Measurements from ENCODE around the gene OBP2B. TPM values are rescaled to one million over a fixed set of nuclear protein-coding genes. Genes with fewer than 3 reads are reported as not detected.
"Not testable (repeated sequence)": the region's sequence is repeated elsewhere in the genome, so short reads cannot be mapped to it uniquely, and the experiment has no call there.

OBP2B gene
- polyA plus RNA-seq, 1 donor from 2014 or later, result not detected

DNA sequence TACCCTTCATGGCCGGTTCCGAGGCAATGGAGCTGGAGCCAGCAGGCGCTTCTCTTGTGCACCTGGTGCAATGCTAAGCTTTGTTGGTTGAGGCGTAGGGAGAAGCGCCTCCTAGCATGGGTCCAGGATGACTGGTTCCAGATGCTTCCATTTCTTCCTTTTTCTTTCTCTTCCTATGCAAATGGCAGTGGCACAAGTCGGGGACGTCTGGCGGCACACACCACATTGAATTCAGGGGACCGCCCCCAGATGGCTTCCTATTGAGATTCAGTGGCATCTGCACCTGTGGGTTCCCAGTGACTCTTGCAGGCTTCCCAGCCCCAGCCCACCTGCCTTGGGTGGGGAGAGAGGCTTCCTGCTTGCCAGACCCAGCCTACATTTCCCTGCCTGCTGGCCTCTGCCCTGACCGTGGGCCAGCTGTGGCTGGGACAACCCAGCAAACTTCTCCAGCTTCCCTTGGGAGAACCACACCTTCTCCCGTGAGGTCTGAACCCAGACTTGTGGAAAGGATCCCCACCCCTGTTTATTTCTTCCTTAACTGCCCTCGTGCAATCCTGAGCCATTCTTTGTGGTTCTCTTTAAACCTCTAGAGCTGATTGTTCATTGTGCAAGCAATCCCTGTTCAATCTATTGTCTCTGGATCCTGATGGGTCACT lies 8.4 kb upstream of the OBP2B start:
- H3K4me1 Mint-ChIP-seq, H3K36me3 Mint-ChIP-seq: not testable (repeated sequence)
- Mint-ChIP-seq H3K9me3 (peaks cover 0 to 17% (median 11%) of the 10 kb centered on the region in 3 donors), H3K27me3 (peaks cover 34% of the 10 kb centered on the region), H3K4me3 (peak overlapping the region in 1 of 4 donors; percentile 63), H3K27ac (peak overlapping the region in 1 of 3 donors; percentile 29)

DNA sequence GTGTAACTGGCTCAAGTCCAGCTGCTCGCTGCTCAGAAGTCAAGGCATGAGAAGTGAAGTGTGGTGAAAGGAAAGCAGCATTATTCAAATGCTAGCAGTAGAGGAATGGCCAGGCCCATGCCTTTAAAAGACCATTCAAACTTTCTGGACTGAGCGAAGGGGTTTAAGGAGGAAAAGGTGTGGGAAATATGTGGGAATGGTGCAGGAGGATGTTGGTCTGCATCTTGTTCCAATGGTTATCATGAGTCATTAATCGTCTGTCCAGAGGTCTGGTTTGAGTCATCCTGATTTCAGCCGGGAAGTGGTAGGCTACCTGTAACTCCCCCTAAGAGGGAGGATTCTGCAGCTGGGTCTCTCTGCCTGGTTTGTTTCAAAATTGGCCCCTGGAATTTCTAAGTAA lies 5.2 kb upstream of the OBP2B start:
- not testable (repeated sequence) for H3K4me3 Mint-ChIP-seq, H3K36me3 Mint-ChIP-seq, H3K27ac Mint-ChIP-seq, H3K4me1 Mint-ChIP-seq
- peaks cover 19% of the 10 kb centered on the region for H3K27me3 Mint-ChIP-seq
- H3K9me3 Mint-ChIP-seq, result peaks cover 0 to 14% (median 11%) of the 10 kb centered on the region in 3 donors

DNA sequence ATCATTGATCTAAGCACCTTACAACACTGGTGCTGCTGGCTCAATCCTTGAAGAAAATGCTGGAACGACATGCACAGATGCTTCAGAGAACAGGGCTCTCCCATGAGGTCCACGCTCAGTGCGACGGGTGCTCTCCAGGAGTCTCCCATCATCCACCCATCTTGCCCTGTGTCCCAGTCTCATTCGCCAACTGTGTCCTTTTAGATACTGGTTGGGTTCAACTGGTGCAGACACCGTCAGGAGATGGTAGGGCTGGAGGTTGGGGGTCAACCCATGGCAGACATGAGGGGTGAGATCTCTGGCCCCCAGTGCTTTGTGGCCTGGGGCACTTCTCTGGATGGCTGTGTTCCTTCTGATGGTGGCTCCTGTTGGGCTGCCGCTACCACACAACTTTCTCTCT lies 1.6 kb upstream of the OBP2B start:
- Mint-ChIP-seq H3K4me1 (no peaks in the 10 kb centered on the region), H3K27me3 (peaks cover 7% of the 10 kb centered on the region), H3K4me3 (no peak overlapping the region), H3K36me3 (peaks cover 2% of the 10 kb centered on the region), H3K9me3 (peaks cover 0 to 10% (median 9%) of the 10 kb centered on the region in 3 donors), H3K27ac (no peak overlapping the region)

DNA sequence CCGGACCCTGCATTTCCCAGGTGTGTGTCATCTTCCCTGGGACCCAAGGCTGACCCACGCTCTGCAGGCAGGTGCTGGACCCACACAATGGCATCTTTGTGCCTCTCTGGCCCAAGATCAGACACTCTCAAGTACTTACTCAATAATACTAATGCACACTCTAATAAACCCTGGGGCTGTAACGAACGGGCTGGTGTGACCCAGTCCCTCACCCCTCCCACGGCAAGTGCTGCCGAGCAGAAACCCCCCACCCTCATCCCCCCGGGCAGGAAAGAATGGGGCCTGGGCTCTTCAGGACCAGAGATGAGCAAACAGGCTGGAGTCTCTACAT lies 1.1 kb upstream of the OBP2B start:
- peaks cover 4% of the 10 kb centered on the region for H3K27me3 Mint-ChIP-seq
- no peaks in the 10 kb centered on the region for H3K4me1 Mint-ChIP-seq
- H3K36me3 Mint-ChIP-seq, result peaks cover 2% of the 10 kb centered on the region
- no peak overlapping the region for H3K4me3 Mint-ChIP-seq
- H3K27ac Mint-ChIP-seq, result no peak overlapping the region
- H3K9me3 Mint-ChIP-seq, result peaks cover 0 to 7% (median 6%) of the 10 kb centered on the region in 3 donors

DNA sequence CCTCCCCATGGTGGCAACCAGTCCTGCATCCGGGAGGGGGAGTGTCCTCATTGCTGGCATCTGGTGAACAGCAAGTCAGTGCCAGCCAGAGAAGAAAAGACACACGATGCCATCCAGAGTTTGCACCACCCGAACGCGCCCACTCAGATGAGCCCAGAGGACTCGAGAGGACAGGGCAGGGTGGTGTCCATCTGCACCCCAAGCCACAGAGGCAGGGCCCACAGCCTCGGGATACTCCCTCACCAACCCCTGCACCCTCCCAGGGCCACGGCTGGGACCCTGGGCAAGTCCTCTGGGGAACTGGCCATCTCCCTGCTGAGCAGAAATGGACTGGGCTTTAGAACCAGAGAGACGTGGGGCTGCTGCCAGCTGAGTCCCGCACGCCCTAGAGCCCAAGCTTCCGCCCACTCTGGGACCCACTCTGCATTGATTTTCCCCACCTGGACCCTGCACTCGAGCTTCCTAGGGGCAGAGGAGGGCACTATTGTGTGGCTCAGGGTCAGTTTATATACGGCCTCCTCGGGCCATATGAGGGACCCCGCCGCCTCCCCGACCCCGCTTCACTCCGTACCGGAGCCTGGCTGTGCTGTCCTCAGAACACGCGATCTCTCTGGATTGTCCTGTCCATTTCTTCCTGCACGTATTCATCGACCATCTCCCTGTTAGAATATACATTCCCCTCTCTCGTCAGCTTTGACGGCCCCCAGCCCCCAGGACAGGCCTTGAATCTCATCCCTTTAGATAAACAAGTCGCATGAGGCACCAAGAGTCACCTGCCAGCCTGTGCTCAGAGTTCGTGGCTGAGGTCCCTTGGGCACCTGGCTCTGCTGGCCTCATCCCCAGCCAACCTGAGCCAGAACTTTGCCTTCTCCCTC lies 514 bp upstream of the OBP2B start:
- H3K9me3 Mint-ChIP-seq, H3K36me3 Mint-ChIP-seq, H3K27me3 Mint-ChIP-seq, H3K4me1 Mint-ChIP-seq, H3K4me3 Mint-ChIP-seq, H3K27ac Mint-ChIP-seq: not testable (repeated sequence)

DNA sequence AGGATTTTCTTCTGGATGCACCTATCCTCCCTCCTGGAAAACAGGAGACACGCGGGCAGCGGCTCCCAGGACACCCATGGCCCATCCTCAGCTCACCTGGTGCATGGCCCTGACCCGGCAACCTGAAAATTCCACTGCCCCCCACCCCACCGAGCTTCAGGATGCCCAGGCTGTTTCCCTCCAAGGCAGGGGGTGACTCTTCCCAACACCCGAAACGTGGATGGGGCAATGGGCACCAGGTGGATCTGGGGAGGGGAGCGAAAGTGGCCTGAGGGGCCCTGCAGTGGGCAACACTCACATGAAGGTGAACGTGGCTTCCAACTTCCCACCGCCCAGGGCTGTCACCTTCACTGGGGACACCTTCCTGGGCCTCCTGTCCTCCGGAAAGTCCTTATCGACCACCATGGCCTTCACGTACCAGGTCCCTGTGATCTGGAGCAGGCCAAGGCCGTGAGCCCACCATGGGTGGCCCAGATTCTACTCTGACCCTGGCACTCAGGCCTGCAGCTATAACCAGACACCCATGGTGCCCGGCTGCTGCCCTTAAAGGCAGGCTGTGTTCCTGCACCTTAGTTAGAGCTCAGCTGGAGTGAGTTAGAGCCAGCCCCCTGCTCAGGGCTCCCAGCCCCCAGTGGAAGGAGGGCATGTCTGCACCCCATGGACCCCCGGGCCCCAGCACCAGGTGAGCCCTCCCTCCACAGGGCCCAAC lies 725 bp downstream of the OBP2B start:
- peak overlapping the region in 1 of 4 donors; percentile 72 for H3K4me3 Mint-ChIP-seq
- H3K9me3 Mint-ChIP-seq, H3K27me3 Mint-ChIP-seq, H3K4me1 Mint-ChIP-seq, H3K27ac Mint-ChIP-seq, H3K36me3 Mint-ChIP-seq: not testable (repeated sequence)

DNA sequence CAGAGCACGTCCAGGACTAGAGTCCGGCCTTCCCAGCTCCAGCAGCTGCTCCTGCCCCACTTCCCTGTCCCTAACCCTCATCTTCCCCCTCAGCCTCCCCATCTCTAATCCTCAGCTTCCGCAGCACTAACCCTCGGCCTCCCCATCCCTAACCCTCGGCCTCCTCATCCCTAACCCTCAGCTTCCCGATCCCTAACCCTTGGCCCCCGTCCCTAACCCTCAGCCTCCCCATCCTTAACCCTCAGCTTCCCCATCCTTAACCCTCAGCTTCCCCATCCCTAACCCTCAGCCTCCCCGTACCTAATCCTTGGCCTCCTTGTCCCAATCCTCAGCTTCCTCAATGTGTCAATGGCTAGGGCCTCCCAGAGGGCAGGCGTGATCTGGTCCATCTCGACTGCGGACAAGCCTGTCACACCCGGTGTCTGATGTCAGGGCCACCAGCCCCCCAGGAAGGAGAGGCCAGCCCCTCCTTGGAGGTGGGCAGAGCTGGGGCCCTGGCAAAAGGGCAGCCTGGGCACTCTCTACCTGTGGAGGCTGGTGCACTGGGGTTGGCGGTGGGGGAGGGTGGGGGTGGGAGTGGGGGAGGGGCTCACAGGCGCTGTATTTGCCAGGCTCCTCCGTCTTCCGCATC lies 1.4 kb downstream of the OBP2B start:
- H3K9me3 Mint-ChIP-seq, result no peaks in the 10 kb centered on the region
- no peaks in the 10 kb centered on the region for H3K4me1 Mint-ChIP-seq
- no peak overlapping the region for H3K4me3 Mint-ChIP-seq
- H3K27ac Mint-ChIP-seq, result no peak overlapping the region
- H3K36me3 Mint-ChIP-seq, result peaks cover 2% of the 10 kb centered on the region
- peaks cover 11% of the 10 kb centered on the region for H3K27me3 Mint-ChIP-seq

DNA sequence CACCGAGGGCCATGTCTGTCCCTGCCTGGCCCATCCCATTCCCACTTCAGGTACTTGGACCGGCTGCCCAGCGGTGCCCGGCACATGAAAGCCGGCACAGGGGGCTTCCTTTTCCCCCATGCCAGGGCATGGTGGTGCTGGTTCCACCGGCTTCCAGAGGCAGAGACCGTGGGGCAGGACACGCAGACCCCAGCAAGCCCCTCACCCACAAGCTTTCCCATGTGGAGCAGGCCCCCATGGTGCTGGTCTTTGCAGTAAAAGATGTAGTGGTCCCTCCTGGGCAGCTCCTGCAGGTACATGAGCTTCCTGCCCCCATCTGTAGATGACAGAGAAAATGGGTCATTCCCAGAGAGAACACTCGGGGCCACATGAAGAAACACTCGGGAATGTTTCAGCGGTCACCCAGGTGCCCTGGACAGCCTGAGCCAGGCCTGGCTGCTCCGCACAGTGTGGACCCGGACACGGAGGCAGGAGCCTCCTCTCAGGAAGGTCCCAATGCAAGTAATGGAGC lies 2.0 kb downstream of the OBP2B start:
- peaks cover 2% of the 10 kb centered on the region for H3K36me3 Mint-ChIP-seq
- no peaks in the 10 kb centered on the region for H3K9me3 Mint-ChIP-seq
- H3K27ac Mint-ChIP-seq, result no peak overlapping the region
- no peak overlapping the region for H3K4me3 Mint-ChIP-seq
- H3K27me3 Mint-ChIP-seq, result peaks cover 11% of the 10 kb centered on the region
- no peaks in the 10 kb centered on the region for H3K4me1 Mint-ChIP-seq

DNA sequence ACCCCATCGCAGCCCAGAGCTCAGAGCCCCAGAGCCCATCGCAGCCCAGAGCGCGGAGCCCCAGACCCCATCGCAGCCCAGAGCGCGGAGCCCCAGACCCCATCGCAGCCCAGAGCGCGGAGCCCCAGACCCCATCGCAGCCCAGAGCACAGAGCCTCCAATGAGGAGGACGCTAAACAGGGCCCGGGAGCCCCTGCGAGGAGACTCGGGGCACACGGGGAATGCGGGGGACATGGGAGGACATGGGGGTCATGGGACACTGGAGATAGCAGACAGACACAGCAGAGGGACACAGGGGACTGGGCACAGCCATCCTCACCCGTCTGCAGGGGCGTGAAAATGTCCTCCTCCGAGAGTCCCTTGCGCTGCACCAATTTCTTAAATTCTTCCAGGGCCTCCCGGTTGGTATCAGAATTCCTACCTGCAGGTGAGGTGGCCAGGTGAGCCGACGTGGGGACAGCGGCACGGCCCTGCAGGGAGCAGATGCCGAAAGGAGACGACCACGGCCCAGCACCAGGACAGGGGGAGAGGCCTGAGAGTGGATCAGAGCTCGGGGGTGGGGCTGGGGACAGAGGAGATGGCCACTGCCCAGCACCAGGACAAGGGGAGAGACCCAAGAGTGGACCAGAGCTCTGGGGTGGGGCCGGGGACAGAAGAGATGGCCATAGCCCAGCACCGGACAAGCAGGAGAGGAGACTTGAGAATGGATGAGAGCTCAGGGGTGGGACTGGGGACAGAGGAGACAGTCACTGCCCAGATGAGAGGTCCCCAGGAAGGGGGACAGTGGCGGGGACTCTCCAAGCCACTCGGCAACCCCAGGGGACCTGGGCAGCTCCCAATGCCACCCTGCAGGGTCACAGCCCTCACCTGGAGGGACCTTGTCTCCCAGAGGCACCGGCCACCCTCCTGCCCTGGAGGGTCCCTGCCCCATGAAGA lies 2.8 kb downstream of the OBP2B start:
- H3K4me3 Mint-ChIP-seq, result no peak overlapping the region
- no peak overlapping the region for H3K27ac Mint-ChIP-seq

DNA sequence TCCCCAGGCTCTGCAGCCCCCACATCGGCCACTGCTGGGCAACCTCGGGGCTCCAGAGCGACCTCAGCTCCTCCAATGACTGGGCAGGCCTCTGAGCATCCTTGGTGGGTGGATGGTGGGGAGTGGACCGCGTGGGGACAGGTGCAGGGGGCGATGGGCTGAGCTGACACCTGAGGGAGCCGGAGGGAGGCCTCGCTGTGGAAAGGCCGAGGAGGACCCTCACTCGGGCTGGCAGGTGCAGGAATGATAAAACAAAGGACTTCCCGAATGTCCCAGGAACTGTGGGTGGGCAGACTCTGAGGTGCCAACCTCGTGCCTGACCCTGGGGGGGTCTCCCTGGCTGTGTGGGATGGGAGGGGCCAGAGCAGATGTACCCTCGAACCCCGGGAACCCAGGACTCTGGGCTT lies 3.6 kb downstream of the OBP2B start:
- peaks cover 11% of the 10 kb centered on the region for H3K27me3 Mint-ChIP-seq
- H3K4me1 Mint-ChIP-seq, H3K9me3 Mint-ChIP-seq, H3K4me3 Mint-ChIP-seq, H3K36me3 Mint-ChIP-seq, H3K27ac Mint-ChIP-seq: not testable (repeated sequence)

More for the DNA sequence above, 2.8 kb downstream of the OBP2B start:
- Mint-ChIP-seq H3K4me1 (no peaks in the 10 kb centered on the region), H3K9me3 (no peaks in the 10 kb centered on the region), H3K27me3 (peaks cover 11% of the 10 kb centered on the region), H3K36me3 (peaks cover 2% of the 10 kb centered on the region)

DNA sequence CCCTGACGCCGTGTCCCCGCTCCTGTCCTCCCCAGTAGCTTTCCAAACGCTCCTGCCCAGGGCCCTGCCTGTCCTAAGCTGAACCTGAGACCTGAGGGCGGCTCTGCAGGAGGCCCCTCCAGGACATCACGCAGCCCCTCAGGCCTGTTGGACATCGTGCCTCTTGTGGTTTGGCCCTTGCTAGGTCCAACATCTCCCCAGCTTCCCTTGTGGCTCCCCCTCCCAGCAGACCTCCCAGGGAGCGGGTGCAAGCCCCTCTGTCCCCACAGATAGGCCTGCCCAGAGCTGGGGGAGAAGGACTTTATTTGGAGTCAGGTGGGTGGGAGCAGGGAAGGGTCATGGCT lies 4.1 kb downstream of the OBP2B start:
- peaks cover 11% of the 10 kb centered on the region for H3K27me3 Mint-ChIP-seq
- peaks cover 2% of the 10 kb centered on the region for H3K36me3 Mint-ChIP-seq
- H3K4me1 Mint-ChIP-seq, result peaks cover 0 to 2% (median 2%) of the 10 kb centered on the region in 3 donors
- peaks cover 0 to 4% (median 0%) of the 10 kb centered on the region in 3 donors for H3K9me3 Mint-ChIP-seq
- H3K4me3 Mint-ChIP-seq, result no peak overlapping the region
- no peak overlapping the region for H3K27ac Mint-ChIP-seq

DNA sequence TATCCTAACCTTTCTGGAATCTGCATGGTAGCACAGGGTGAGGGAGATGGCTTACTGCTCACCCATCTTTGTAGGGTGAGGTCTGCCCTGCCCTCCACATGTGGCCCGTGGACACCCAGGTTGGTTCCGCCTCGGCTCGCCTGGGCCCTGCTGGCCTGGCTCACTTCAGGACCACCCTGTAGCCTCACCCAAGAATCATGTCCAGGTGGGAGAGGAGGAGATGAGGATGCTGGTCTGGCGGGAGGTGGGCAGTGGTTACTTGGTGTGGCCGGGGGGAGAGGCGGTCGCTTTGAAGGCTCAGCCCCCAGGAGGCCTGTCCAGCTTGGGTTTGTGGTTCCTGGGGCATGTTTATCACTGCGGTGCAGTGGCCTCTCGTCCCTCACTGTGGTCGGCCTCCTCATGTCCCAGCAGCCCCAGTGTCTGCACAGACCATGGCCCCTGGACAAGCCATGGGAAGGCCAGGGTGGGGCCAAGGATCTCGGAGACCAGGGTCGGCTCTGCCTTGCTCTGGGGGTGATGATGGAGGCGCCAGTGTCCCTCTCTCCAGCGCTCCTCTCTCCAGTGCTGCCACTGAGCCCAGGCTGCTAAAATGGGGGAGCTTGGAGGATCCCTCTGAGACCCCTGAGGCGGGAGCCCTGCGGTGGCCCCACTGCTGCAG lies 4.6 kb downstream of the OBP2B start:
- H3K36me3 Mint-ChIP-seq, result no peaks in the 10 kb centered on the region
- peaks cover 8% of the 10 kb centered on the region for H3K27me3 Mint-ChIP-seq
- no peak overlapping the region for H3K27ac Mint-ChIP-seq
- peaks cover 0 to 4% (median 0%) of the 10 kb centered on the region in 3 donors for H3K9me3 Mint-ChIP-seq
- peaks cover 0 to 4% (median 3%) of the 10 kb centered on the region in 3 donors for H3K4me1 Mint-ChIP-seq
- H3K4me3 Mint-ChIP-seq, result no peak overlapping the region

DNA sequence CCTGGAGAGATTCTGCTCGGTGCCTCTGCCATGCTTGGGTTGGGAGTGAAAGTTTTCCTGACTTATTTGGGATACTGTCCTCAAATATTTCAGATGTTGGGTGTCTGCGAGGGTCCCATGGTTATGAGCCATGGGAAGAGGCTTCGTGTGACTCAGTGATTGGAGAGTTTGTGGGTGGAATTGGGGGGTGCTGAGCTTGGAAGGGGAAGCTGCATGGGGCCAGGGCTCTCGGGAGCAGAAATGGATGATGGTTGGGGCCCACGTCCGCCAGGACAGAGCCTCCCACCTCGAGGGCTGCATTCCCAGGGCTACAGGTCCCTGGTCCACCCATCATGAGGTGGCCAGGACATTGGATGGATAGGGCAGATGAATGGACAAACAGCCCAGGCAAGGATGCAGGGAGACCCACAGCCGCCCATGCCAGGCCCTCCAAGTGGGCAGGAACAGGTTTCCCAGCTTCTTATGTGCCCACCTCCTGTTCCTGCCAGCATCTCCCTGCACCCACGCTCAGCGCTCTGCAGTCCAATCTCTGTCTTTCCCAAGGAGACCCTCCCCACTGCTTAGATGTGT lies 5.5 kb downstream of the OBP2B start:
- Mint-ChIP-seq H3K4me3 (no peak overlapping the region), H3K27ac (peak overlapping the region in 1 of 3 donors; percentile 20), H3K36me3 (no peaks in the 10 kb centered on the region), H3K27me3 (peaks cover 10% of the 10 kb centered on the region), H3K4me1 (peaks cover 0 to 5% (median 4%) of the 10 kb centered on the region in 3 donors), H3K9me3 (peaks cover 0 to 4% (median 0%) of the 10 kb centered on the region in 3 donors)

Data from IgD-negative memory B cell (primary cell).